Kidney (tissue), 14 donors: ENCODE data around the gene SH2D5. TPM values are rescaled to one million over a fixed set of nuclear protein-coding genes. Genes with fewer than 3 reads are reported as not detected.

Source experiments
- DNase-seq, 5 donors: peaks; one replicate each; pipeline ENCODE4 v3.0.0-alpha.2; 2013 to 2020
- FAIRE-seq: peaks from 2 replicates; lab custom pipeline; 2012; peaks lifted over from hg19 to GRCh38; lab: Jason Lieb, UNC
- H3K27ac ChIP-seq, 2 donors: one replicate each; pipeline ENCODE4 v1.7.0; 2013; ENCODE audit warnings: low read depth in 2 of 2, low read length in 2 of 2, inconsistent platforms in 1 of 2
- H3K27me3 ChIP-seq: one replicate; pipeline ENCODE4 v1.7.1; 2013; ENCODE audit warnings: low read length, inconsistent platforms; ENCODE audit not compliant: control insufficient read depth, insufficient read depth
- H3K36me3 ChIP-seq, 3 donors: one replicate each; pipeline versions ENCODE4 v1.7.0 to v1.7.1; 2013; ENCODE audit warnings: low read length in 3 of 3, control low read depth in 1 of 3, inconsistent platforms in 1 of 3; ENCODE audit not compliant: insufficient read depth in 3 of 3, control insufficient read depth in 2 of 3
- H3K4me1 ChIP-seq, 3 donors: one replicate each; pipeline versions ENCODE4 v1.7.0 to v1.7.1; 2013; ENCODE audit warnings: low read length in 3 of 3, inconsistent platforms in 1 of 3, low read depth in 1 of 3; ENCODE audit not compliant: control insufficient read depth in 2 of 3, insufficient read depth in 2 of 3
- H3K4me3 ChIP-seq, 3 donors: one replicate each; pipeline versions ENCODE4 v1.7.0 to v1.8.1; 2013; ENCODE audit warnings: low read length in 3 of 3, control low read depth in 1 of 3, inconsistent platforms in 1 of 3
- H3K9ac ChIP-seq, 3 donors: one replicate each; pipeline versions ENCODE4 v1.7.0 to v1.7.1; 2013; ENCODE audit warnings: low read length in 3 of 3, control low read depth in 1 of 3, inconsistent platforms in 1 of 3
- H3K9me3 ChIP-seq, 3 donors: one replicate each; pipeline versions ENCODE4 v1.7.0 to v1.7.1; 2013; ENCODE audit warnings: low read length in 3 of 3, control low read depth in 1 of 3, inconsistent platforms in 1 of 3; ENCODE audit not compliant: control insufficient read depth in 2 of 3, insufficient read depth in 1 of 3
- CTCF ChIP-seq: IDR thresholded peaks from 3 replicates; pipeline ENCODE4 v1.5.1; 2012; ENCODE audit warnings: mild to moderate bottlenecking, moderate library complexity, borderline replicate concordance; ENCODE audit not compliant: insufficient read depth; ENCODE audit errors: extremely low read depth
- intact Hi-C: fragments of 100-400 bp; cut with DNase I; formaldehyde crosslinking; loops from one replicate; pipeline ENCODE4 v1.11.1; 2022
- polyA plus RNA-seq: library from polyadenylated mRNA; stranded (reverse); fragments of 350-450 nt; fragmentation: Illumina TruSeq; extraction: RNeasy Lipid Tissue Mini Kit (QIAGEN cat#74804); gene quantifications from one replicate; pipeline ENCODE4 v1.2.3, GENCODE V29; 2014; ENCODE audit warnings: low read depth, low replicate concordance; ENCODE audit not compliant: insufficient read depth
- total RNA-seq: library from RNA; stranded (reverse); fragmentation: NEBNext Ultra II Directional; extraction: Animal tissue kit (Norgen Biotek cat#: 25700); gene quantifications from one replicate; pipeline ENCODE4 v1.2.1, GENCODE V29; 2021
- donor health status: control.
- donor health status: control.
- donor health status: control.
- donor health status: control.
- donor health status: control.
- donor health status: DM: yes; HTN: yes; CAD: no.
- donor health status: Normal renal cell carcinoma (clear cell type).

SH2D5 gene
- total and polyA plus RNA-seq, 2 donors from 2014 or later: 0.19 to 0.57 TPM

- Histone ChIP-seq H3K9ac (no peak overlapping the region), H3K27ac (no peak overlapping the region), H3K4me1 (no peaks in the 10 kb centered on the region), H3K4me3 (no peak overlapping the region), H3K36me3 (peaks cover 9 to 62% (median 21%) of the 10 kb centered on the region in 3 donors), H3K9me3 (no peaks in the 10 kb centered on the region), H3K27me3 (no peaks in the 10 kb centered on the region)
- FAIRE-seq: no peak
- intact Hi-C loops: no loop called here
- no peak for TF ChIP-seq CTCF
- DNase-seq: no peak
Observed at GRCh38 chr1:20770314-20771087, 38.0 kb upstream of the SH2D5 start.

- no peak overlapping the region for H3K27ac ChIP-seq
- no peaks in the 10 kb centered on the region for H3K27me3 ChIP-seq
- H3K4me3 ChIP-seq: no peak overlapping the region
- H3K9me3 ChIP-seq: no peaks in the 10 kb centered on the region
- H3K36me3 ChIP-seq: peaks cover 9 to 58% (median 25%) of the 10 kb centered on the region in 3 donors
- H3K9ac ChIP-seq: no peak overlapping the region
- intact Hi-C loops: no loop called here
- FAIRE-seq (no peak), DNase-seq (no peak)
- TF ChIP-seq CTCF: no peak
- H3K4me1 ChIP-seq: no peaks in the 10 kb centered on the region
Observed at GRCh38 chr1:20767271-20767670, 34.8 kb upstream of the SH2D5 start.

- Histone ChIP-seq H3K27ac (no peak overlapping the region), H3K9me3 (no peaks in the 10 kb centered on the region), H3K9ac (no peak overlapping the region), H3K4me3 (no peak overlapping the region), H3K27me3 (no peaks in the 10 kb centered on the region), H3K4me1 (no peaks in the 10 kb centered on the region), H3K36me3 (peaks cover 11 to 45% (median 27%) of the 10 kb centered on the region in 3 donors)
- no peak for TF ChIP-seq CTCF
- FAIRE-seq (no peak), DNase-seq (no peak)
- intact Hi-C loops: no loop called here
Observed at GRCh38 chr1:20763417-20763816, 30.9 kb upstream of the SH2D5 start.
